ENCODE results near the gene CLDN1.

DNA sequence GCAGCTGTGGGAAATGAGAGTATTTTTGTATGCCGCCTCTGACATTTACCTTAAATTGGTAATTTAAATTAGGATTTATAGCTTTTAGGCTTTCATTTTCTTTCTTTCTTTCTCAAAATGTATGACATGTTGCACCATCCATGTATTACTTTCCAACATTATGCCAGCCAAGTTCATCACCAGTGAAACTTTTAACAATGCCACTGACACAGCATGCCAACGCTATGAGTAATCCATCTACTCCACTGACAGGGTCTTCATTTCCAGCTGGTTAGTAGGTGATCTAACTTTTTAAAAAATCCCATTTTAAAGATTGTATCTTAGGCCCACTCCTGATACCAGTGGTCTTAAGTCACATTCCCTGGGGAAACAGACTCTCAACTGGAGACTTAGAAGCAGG, 43.9 kb upstream of the CLDN1 start:
- TF ChIP-seq, protein P1, sequence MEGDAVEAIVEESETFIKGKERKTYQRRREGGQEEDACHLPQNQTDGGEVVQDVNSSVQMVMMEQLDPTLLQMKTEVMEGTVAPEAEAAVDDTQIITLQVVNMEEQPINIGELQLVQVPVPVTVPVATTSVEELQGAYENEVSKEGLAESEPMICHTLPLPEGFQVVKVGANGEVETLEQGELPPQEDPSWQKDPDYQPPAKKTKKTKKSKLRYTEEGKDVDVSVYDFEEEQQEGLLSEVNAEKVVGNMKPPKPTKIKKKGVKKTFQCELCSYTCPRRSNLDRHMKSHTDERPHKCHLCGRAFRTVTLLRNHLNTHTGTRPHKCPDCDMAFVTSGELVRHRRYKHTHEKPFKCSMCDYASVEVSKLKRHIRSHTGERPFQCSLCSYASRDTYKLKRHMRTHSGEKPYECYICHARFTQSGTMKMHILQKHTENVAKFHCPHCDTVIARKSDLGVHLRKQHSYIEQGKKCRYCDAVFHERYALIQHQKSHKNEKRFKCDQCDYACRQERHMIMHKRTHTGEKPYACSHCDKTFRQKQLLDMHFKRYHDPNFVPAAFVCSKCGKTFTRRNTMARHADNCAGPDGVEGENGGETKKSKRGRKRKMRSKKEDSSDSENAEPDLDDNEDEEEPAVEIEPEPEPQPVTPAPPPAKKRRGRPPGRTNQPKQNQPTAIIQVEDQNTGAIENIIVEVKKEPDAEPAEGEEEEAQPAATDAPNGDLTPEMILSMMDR (IDR thresholded peaks at IDR 0.05 in 4 of 5, conservative IDR thresholded peaks at IDR 0.05 in 1 of 5): no peak
- TF ChIP-seq POLR2A (IDR thresholded peaks at IDR 0.05): no peak

All from gastrocnemius medialis (tissue), 4 donors.